Caco-2 (cell line): Measurements from ENCODE around the gene PRDM2. TPM values are rescaled to one million over a fixed set of nuclear protein-coding genes. Genes with fewer than 3 reads are reported as not detected.
A peak's percentile ranks its signal among the peaks of the same experiment; 100 is the strongest.

Experiments used
- BruUV-seq: library from RNA; stranded (reverse); fragments of 400-500 nt; replicated peaks from 2 replicates; lab custom pipeline; 2021; lab: Mats Ljungman, UMichigan
- CTCF ChIA-PET: fragments of 300-600 bp; sonication (Branson Sonifier 250); formaldehyde crosslinking; loops from one replicate; lab custom pipeline; 2022; ENCODE audit warnings: antibody characterized with exemption; lab: Charles Lee
- POLR2A ChIA-PET: fragments of 300-600 bp; sonication (Branson Sonifier 250); formaldehyde crosslinking; loops from one replicate; lab custom pipeline; 2022; ENCODE audit warnings: antibody characterized with exemption; lab: Charles Lee
- DNase-seq, 2 experiments: peaks; one replicate each; pipeline versions ENCODE4 v3.0.0 to v3.0.0-alpha.2; 2020 to 2022
- H3K27me3 ChIP-seq: replicated peaks from 2 replicates; pipeline ENCODE4 v1.6.0; 2011; ENCODE audit warnings: low read length; ENCODE audit not compliant: control insufficient read depth, insufficient read depth
- H3K36me3 ChIP-seq: 2 replicates; pipeline ENCODE4 v1.5.1; 2011; ENCODE audit warnings: low read length; ENCODE audit not compliant: control insufficient read depth, insufficient read depth
- H3K4me1 ChIP-seq: fragments of 250-450 bp; sonication (Bioruptor Pico); 2 replicates; pipeline ENCODE4 v1.5.1; 2020; ENCODE audit warnings: mild to moderate bottlenecking
- H3K4me3 ChIP-seq: 2 replicates; pipeline ENCODE4 v1.5.1; 2011; ENCODE audit warnings: low read depth, mild to moderate bottlenecking, control low read depth, low read length
- H3K9me3 ChIP-seq: fragments of 250-450 bp; sonication (Bioruptor Pico); 2 replicates; pipeline ENCODE4 v1.5.1; 2020; ENCODE audit warnings: mild to moderate bottlenecking, moderate library complexity
- H3K27ac Mint-ChIP-seq: one replicate; pipeline ENCODE4 v1.8.0; 2022; ENCODE audit warnings: mixed read lengths; ENCODE audit not compliant: unreplicated experiment
- H3K27me3 Mint-ChIP-seq: one replicate; pipeline ENCODE4 v1.8.0; 2022; ENCODE audit warnings: mixed read lengths; ENCODE audit not compliant: insufficient read depth, unreplicated experiment
- H3K36me3 Mint-ChIP-seq: one replicate; pipeline ENCODE4 v1.8.0; 2022; ENCODE audit warnings: mild to moderate bottlenecking, mixed read lengths; ENCODE audit not compliant: insufficient read depth, unreplicated experiment
- H3K4me1 Mint-ChIP-seq: one replicate; pipeline ENCODE4 v1.8.0; 2022; ENCODE audit warnings: low read depth, mixed read lengths; ENCODE audit not compliant: unreplicated experiment
- H3K4me3 Mint-ChIP-seq: one replicate; pipeline ENCODE4 v1.8.0; 2022; ENCODE audit warnings: mild to moderate bottlenecking, moderate library complexity, mixed read lengths; ENCODE audit not compliant: unreplicated experiment
- H3K9me3 Mint-ChIP-seq: one replicate; pipeline ENCODE4 v1.8.0; 2022; ENCODE audit warnings: mixed read lengths; ENCODE audit not compliant: unreplicated experiment
- intact Hi-C: fragments of 100-400 bp; cut with micrococcal nuclease; formaldehyde crosslinking; loops from one replicate; pipeline ENCODE4 v1.10.0; 2022; ENCODE audit not compliant: unreplicated experiment
- total RNA-seq: library from RNA; stranded (reverse); gene quantifications from 2 replicates; pipeline ENCODE4 v1.2.3, GENCODE V29; 2022
- TF ChIP-seq, protein P1 (sequence below), 2 experiments: fragments of 200-600 bp in 1 of 2; IDR thresholded peaks; 1 replicate in 1 of 2; 2 replicates in 1 of 2; pipeline versions ENCODE4 v1.5.1 to v1.8.0; 2011 to 2022; ENCODE audit warnings: antibody characterized with exemption in 1 of 2, control low read depth in 1 of 2, inconsistent platforms in 1 of 2, low read depth in 1 of 2, low read length in 1 of 2, mild to moderate bottlenecking in 1 of 2, moderate library complexity in 1 of 2; ENCODE audit not compliant: insufficient read depth in 1 of 2, severe bottlenecking in 1 of 2, unreplicated experiment in 1 of 2

PRDM2 gene
- total RNA-seq, 1 experiment from 2014 or later: 32.7 TPM

DNA sequence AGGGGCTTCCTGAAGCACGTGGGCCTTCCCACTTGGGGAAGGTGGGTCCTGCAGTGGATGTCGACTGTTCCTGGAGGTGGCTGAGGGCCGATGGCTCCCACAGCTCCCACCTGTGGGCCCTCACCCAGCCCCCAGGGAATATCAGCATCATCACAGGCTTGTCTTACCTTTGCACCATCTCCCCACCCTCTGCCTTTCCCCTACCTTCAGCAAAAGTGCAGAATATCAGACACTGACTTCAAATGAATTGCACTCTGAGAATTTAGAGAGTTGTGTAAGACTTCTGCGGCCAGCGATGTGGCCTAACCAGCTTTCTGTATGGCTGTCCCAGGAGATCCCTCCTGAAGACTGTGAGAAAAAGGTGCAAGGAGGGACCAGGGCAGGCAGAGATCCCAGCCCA lies 105.4 kb downstream of the PRDM2 start:
- no peaks in the 10 kb centered on the region for H3K9me3 ChIP-seq
- no peak overlapping the region for H3K4me3 Mint-ChIP-seq
- no peak for DNase-seq
- H3K27me3 Mint-ChIP-seq: no peaks in the 10 kb centered on the region
- no TSS peak for BruUV-seq
- no peaks in the 10 kb centered on the region for H3K36me3 ChIP-seq
- H3K27ac Mint-ChIP-seq: no peak overlapping the region
- TF ChIP-seq, protein P1, sequence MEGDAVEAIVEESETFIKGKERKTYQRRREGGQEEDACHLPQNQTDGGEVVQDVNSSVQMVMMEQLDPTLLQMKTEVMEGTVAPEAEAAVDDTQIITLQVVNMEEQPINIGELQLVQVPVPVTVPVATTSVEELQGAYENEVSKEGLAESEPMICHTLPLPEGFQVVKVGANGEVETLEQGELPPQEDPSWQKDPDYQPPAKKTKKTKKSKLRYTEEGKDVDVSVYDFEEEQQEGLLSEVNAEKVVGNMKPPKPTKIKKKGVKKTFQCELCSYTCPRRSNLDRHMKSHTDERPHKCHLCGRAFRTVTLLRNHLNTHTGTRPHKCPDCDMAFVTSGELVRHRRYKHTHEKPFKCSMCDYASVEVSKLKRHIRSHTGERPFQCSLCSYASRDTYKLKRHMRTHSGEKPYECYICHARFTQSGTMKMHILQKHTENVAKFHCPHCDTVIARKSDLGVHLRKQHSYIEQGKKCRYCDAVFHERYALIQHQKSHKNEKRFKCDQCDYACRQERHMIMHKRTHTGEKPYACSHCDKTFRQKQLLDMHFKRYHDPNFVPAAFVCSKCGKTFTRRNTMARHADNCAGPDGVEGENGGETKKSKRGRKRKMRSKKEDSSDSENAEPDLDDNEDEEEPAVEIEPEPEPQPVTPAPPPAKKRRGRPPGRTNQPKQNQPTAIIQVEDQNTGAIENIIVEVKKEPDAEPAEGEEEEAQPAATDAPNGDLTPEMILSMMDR (IDR thresholded peaks at IDR 0.05; ENCODE audit: insufficient read depth in 1 of 2, low read depth in 1 of 2, low read length in 1 of 2, severe bottlenecking in 1 of 2, unreplicated experiment in 1 of 2): no peak
- no peaks in the 10 kb centered on the region for H3K27me3 ChIP-seq
- ChIA-PET CTCF (no interaction called here), POLR2A (no interaction called here)
- peaks cover 13% of the 10 kb centered on the region for H3K4me1 Mint-ChIP-seq
- intact Hi-C loops: no loop called here
- no peaks in the 10 kb centered on the region for H3K36me3 Mint-ChIP-seq
- no peaks in the 10 kb centered on the region for H3K9me3 Mint-ChIP-seq
- H3K4me3 ChIP-seq: no peak overlapping the region
- H3K4me1 ChIP-seq: peaks cover 7% of the 10 kb centered on the region; the same call in 1 of the 2 replicates

DNA sequence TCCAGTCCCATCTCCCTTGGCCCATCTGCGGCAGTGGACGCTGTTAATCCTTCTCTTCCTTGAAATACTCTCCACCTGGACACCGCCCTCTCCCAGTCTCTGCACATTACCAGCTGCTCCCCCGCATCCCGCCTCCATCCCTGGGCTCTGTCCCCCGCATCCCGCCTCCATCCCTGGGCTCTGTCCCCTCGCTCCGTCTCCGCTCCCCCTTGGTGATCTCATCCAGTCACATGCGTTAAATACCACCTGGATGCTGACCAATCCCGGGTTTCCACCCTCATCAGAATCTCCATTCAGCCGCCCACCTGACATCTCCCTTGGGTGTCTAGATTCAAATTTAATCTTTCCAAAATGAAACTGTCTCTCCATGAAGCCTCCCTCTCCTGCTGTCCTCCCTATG lies 106.1 kb downstream of the PRDM2 start:
- ChIA-PET CTCF (no interaction called here), POLR2A (no interaction called here)
- H3K27me3 Mint-ChIP-seq: no peaks in the 10 kb centered on the region
- Histone ChIP-seq H3K27me3 (no peaks in the 10 kb centered on the region), H3K9me3 (no peaks in the 10 kb centered on the region), H3K4me1 (peaks cover 4% of the 10 kb centered on the region; the same call in 1 of the 2 replicates), H3K4me3 (no peak overlapping the region), H3K36me3 (no peaks in the 10 kb centered on the region)
- H3K27ac Mint-ChIP-seq: no peak overlapping the region
- H3K4me1 Mint-ChIP-seq: peaks cover 12% of the 10 kb centered on the region
- H3K9me3 Mint-ChIP-seq: no peaks in the 10 kb centered on the region
- H3K4me3 Mint-ChIP-seq: no peak overlapping the region
- BruUV-seq: no TSS peak
- no peak for DNase-seq
- intact Hi-C loops: no loop called here
- TF ChIP-seq, protein P1 (IDR thresholded peaks at IDR 0.05; ENCODE audit: insufficient read depth in 1 of 2, low read depth in 1 of 2, low read length in 1 of 2, severe bottlenecking in 1 of 2, unreplicated experiment in 1 of 2): no peak
- H3K36me3 Mint-ChIP-seq: no peaks in the 10 kb centered on the region

DNA sequence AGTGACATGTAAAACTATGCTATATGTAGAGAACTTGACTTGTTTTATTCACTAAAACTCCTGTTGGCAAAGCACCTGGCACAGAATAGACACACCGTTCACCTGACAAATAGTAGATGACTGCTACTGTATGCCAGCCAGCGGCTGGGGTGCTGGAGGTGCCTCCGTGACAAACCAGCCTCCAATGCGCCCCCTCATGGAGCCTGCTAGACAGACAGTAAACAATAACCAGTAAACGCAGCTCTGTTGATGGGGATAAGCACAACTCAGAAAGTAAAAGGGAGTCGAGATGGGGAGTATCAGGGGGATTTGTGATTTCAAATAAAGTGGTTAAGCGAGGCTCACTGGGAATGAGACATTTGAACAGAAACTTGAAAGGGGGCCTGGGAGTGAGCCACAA lies 107.2 kb downstream of the PRDM2 start:
- Histone ChIP-seq H3K4me3 (no peak overlapping the region), H3K4me1 (no peaks in the 10 kb centered on the region), H3K36me3 (no peaks in the 10 kb centered on the region), H3K27me3 (no peaks in the 10 kb centered on the region), H3K9me3 (no peaks in the 10 kb centered on the region)
- BruUV-seq: no TSS peak
- intact Hi-C loops: no loop called here
- no peak overlapping the region for H3K4me3 Mint-ChIP-seq
- H3K36me3 Mint-ChIP-seq: no peaks in the 10 kb centered on the region
- H3K9me3 Mint-ChIP-seq: no peaks in the 10 kb centered on the region
- H3K4me1 Mint-ChIP-seq: peaks cover 12% of the 10 kb centered on the region
- CTCF ChIA-PET: interaction anchor here (0.7 kb wide), 1 partner anchor 171 kb away, joined by 3 read pairs; no protein-coding TSS in a partner anchor
- H3K27me3 Mint-ChIP-seq: no peaks in the 10 kb centered on the region
- TF ChIP-seq, protein P1 (IDR thresholded peaks at IDR 0.05; ENCODE audit: insufficient read depth in 1 of 2, low read depth in 1 of 2, low read length in 1 of 2, severe bottlenecking in 1 of 2, unreplicated experiment in 1 of 2): peak in 1 of 2 experiments; percentile 21
- H3K27ac Mint-ChIP-seq: no peak overlapping the region
- POLR2A ChIA-PET: no interaction called here
- peak in 1 of 2 experiments; percentile 31 for DNase-seq
